Measurements from ENCODE around the gene CAPN12.
"Not testable (repeated sequence)": the region's sequence is repeated elsewhere in the genome, so short reads cannot be mapped to it uniquely, and the experiment has no call there.

The CAPN12 gene

GRCh38 chr19:38744298-38744681 is at the start of gene CAPN12:
Gene CAPN12, minus strand, starts transcription at chr19:38744474. Its CDS starts 309 bp downstream, at chr19:38744165.
- no peak for FAIRE-seq

GRCh38 chr19:38793671-38794070 is 49.4 kb upstream of the CAPN12 start:
- FAIRE-seq, result no peak

GRCh38 chr19:38793177-38793576 is 48.9 kb upstream of the CAPN12 start:
- no peak for FAIRE-seq

- FAIRE-seq, result no peak
These were observed 48.2 kb upstream of the CAPN12 start for GRCh38 chr19:38792250-38793111.

- FAIRE-seq, result not testable (repeated sequence)
These were observed 47.3 kb upstream of the CAPN12 start for GRCh38 chr19:38791451-38792064.

GRCh38 chr19:38790507-38791403 is 46.5 kb upstream of the CAPN12 start:
- FAIRE-seq, result not testable (repeated sequence)

GRCh38 chr19:38788478-38789243 is 44.4 kb upstream of the CAPN12 start, which contains the start of gene LGALS7B:
Gene LGALS7B, plus strand, starts transcription at chr19:38789200. Its CDS starts 27 bp downstream, at chr19:38789227.
- no peak for FAIRE-seq

- FAIRE-seq, result no peak
These were observed 42.4 kb upstream of the CAPN12 start for GRCh38 chr19:38786572-38787265.

- FAIRE-seq, result not testable (repeated sequence)
These were observed 41.8 kb upstream of the CAPN12 start for GRCh38 chr19:38786061-38786460.

GRCh38 chr19:38785187-38785699 is 41.0 kb upstream of the CAPN12 start:
- no peak for FAIRE-seq

GRCh38 chr19:38784224-38784623 is 40.0 kb upstream of the CAPN12 start:
- FAIRE-seq, result no peak

- not testable (repeated sequence) for FAIRE-seq
These were observed 37.9 kb upstream of the CAPN12 start for GRCh38 chr19:38782212-38782611.

- no peak for FAIRE-seq
These were observed 36.8 kb upstream of the CAPN12 start for GRCh38 chr19:38781058-38781457.

GRCh38 chr19:38780443-38780842 is 36.2 kb upstream of the CAPN12 start:
- no peak for FAIRE-seq

GRCh38 chr19:38778733-38779132 is 34.5 kb upstream of the CAPN12 start:
- FAIRE-seq, result no peak

- FAIRE-seq, result no peak
These were observed 30.1 kb upstream of the CAPN12 start for GRCh38 chr19:38774181-38774950.

GRCh38 chr19:38773469-38774177 is 29.3 kb upstream of the CAPN12 start, which contains the start of gene LGALS7:
Gene LGALS7, minus strand, starts transcription at chr19:38773517. Its CDS starts 25 bp downstream, at chr19:38773492.
- FAIRE-seq, result no peak

GRCh38 chr19:38771569-38771968 is 27.3 kb upstream of the CAPN12 start:
- FAIRE-seq, result not testable (repeated sequence)

GRCh38 chr19:38770949-38771275 is 26.6 kb upstream of the CAPN12 start:
- FAIRE-seq, result not testable (repeated sequence)

Measured in A204.1 (cell line).